T-cell (primary cell): ENCODE data around the gene CCNG1. TPM values are rescaled to one million over a fixed set of nuclear protein-coding genes. Genes with fewer than 3 reads are reported as not detected.
A peak's percentile ranks its signal among the peaks of the same experiment; 100 is the strongest.

Source experiments
- ATAC-seq, 4 experiments: fragments of 200-7000 bp in 3 of 4; fragments of 150-1000 bp in 1 of 4; cut with Tn5 transposase; replicated peaks in 1 of 4; 1 replicate in 3 of 4; 2 replicates in 1 of 4; pipeline ENCODE4 v1.10.0; 2021; ENCODE audit warnings: moderate library complexity in 3 of 4, mild to moderate bottlenecking in 2 of 4, moderate number of reproducible peaks in 1 of 4
- CTCF ChIA-PET, 2 donors: fragments of 300-600 bp; sonication (Branson Sonifier 250); formaldehyde crosslinking; loops; one replicate each; lab custom pipeline; 2022; ENCODE audit warnings: antibody characterized with exemption in 2 of 2; lab: Charles Lee
- POLR2A ChIA-PET, 2 donors: fragments of 300-600 bp; sonication (Branson Sonifier 250); formaldehyde crosslinking; loops; one replicate each; lab custom pipeline; 2022; ENCODE audit warnings: antibody characterized with exemption in 2 of 2; lab: Charles Lee
- DNase-seq, 35 experiments: peaks; one replicate each; pipeline versions ENCODE4 v3.0.0 to v3.0.0-alpha.2; 2013 to 2023
- H3K27ac ChIP-seq: one replicate; pipeline ENCODE4 v1.5.1; 2013; ENCODE audit warnings: low read length
- H3K27me3 ChIP-seq, 2 experiments: replicated peaks in 1 of 2; 1 replicate in 1 of 2; 2 replicates in 1 of 2; pipeline versions ENCODE4 v1.6.1 to v1.7.0; 2013; ENCODE audit warnings: low read length in 1 of 2, mixed read lengths in 1 of 2; ENCODE audit not compliant: control insufficient read depth in 2 of 2, insufficient read depth in 2 of 2; ENCODE audit errors: extremely low read depth in 1 of 2
- H3K36me3 ChIP-seq, 2 donors: 1 replicate in 1 of 2; 2 replicates in 1 of 2; pipeline versions ENCODE4 v1.6.1 to v1.7.0; 2013; ENCODE audit warnings: low read length in 1 of 2; ENCODE audit not compliant: control insufficient read depth in 2 of 2, insufficient read depth in 1 of 2; ENCODE audit errors: extremely low read depth in 1 of 2
- H3K4me1 ChIP-seq, 2 experiments: 1 replicate in 1 of 2; 2 replicates in 1 of 2; pipeline versions ENCODE4 v1.6.1 to v1.7.0; 2013; ENCODE audit warnings: low read length in 2 of 2, mixed read lengths in 1 of 2; ENCODE audit not compliant: insufficient read depth in 2 of 2, control insufficient read depth in 1 of 2; ENCODE audit errors: extremely low read depth in 1 of 2
- H3K4me3 ChIP-seq, 2 donors: 1 replicate in 1 of 2; 2 replicates in 1 of 2; pipeline versions ENCODE4 v1.5.1 to v1.7.0; 2013; ENCODE audit warnings: mild to moderate bottlenecking in 2 of 2, low read length in 1 of 2, moderate library complexity in 1 of 2; ENCODE audit not compliant: control insufficient read depth in 1 of 2; ENCODE audit errors: extremely low read depth in 1 of 2
- H3K9me3 ChIP-seq: 2 replicates; pipeline ENCODE4 v1.7.0; 2013
- H3K27ac Mint-ChIP-seq, 2 donors: one replicate each; pipeline ENCODE4 v1.8.0; 2020 to 2021; ENCODE audit warnings: mild to moderate bottlenecking in 2 of 2, mixed read lengths in 2 of 2
- H3K27me3 Mint-ChIP-seq, 2 donors: one replicate each; pipeline ENCODE4 v1.8.0; 2021 to 2022; ENCODE audit warnings: mixed read lengths in 2 of 2
- H3K36me3 Mint-ChIP-seq: one replicate; pipeline ENCODE4 v1.8.0; 2021; ENCODE audit warnings: mixed read lengths
- H3K4me1 Mint-ChIP-seq, 3 donors: one replicate each; pipeline ENCODE4 v1.8.0; 2020 to 2022; ENCODE audit warnings: mixed read lengths in 3 of 3, mild to moderate bottlenecking in 1 of 3
- H3K4me3 Mint-ChIP-seq, 3 donors: one replicate each; pipeline ENCODE4 v1.8.0; 2020 to 2022; ENCODE audit warnings: mild to moderate bottlenecking in 3 of 3, mixed read lengths in 3 of 3, moderate library complexity in 3 of 3
- H3K9me3 Mint-ChIP-seq, 3 donors: one replicate each; pipeline ENCODE4 v1.8.0; 2020 to 2022; ENCODE audit warnings: mixed read lengths in 3 of 3
- WGBS: methylation state at CpG from one replicate; pipeline ENCODE4 v1.1.5; 2013; ENCODE audit warnings: missing lambda C conversion rate; ENCODE audit not compliant: insufficient coverage; 5-methylcytosine and 5-hydroxymethylcytosine counted together
- total RNA-seq, 35 experiments: library from RNA in 6 of 35; stranded (reverse) in 6 of 35; fragments of 120-200 nt in 1 of 35; gene quantifications; one replicate each; pipeline versions ENCODE4 v1.2.1 to v1.2.4 and lab custom pipeline; 2013 to 2026

CCNG1 gene
- total RNA-seq, 5 donors from 2014 or later (not counting 1 experiment from before 2014, with no cell fraction given), result 108 to 129 (median 112) TPM

DNA sequence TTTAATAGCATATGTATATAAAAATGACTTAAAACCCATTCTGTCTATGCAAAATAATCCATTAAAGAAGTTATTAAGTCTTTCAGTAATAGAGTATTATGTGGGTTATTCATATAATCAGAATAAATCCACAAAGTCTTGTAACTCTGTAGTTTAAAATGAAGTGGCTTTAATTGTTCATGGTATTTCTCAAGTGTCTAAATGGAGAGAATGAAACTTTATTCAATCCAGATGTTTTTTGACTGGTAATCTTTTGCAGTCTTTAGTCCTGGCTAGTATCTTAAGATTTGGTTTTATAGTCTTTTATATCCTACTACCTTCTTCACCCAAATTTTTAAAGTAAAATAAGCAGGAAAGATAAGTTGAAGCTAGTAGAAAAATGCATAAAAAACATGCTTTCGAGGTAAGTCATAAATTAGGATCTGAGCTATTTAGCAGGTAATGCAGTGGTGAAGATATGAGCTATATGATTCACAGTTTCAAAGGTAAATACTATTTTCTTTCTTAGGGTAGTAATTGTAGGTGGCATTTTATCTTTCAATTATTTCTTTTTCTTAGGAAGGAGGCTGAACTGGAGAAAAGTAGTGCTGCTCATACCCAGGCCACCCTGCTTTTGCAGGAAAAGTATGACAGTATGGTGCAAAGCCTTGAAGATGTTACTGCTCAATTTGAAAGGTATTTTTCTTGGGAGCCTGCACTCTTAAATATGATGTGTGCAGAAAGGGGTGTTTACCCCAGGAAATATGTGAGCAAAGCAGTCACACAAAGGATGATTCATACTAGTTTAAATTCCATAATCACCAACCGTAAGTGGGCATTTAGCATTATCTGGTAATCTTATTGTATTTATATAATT, 41.0 kb downstream of the CCNG1 start:
- peak overlapping the region; percentile 8 to 20 for H3K27ac Mint-ChIP-seq

DNA sequence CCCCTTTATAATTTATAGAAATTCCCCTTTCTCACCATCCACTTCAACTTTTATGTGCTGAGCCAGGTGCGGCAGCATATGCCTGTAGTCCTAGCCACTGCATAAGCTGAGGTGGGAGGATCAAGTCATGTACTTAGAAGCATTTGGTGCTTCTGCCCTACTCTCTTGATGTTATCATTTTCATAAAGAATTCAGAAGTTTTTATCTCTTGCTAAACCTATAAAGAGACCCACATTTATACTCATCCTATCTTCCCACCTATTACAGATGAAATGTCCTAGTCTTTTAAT, 41.5 kb downstream of the CCNG1 start:
- Mint-ChIP-seq H3K36me3 (no peaks in the 10 kb centered on the region), H3K4me3 (no peak overlapping the region), H3K27me3 (no peaks in the 10 kb centered on the region), H3K27ac (no peak overlapping the region), H3K4me1 (peaks cover 0 to 13% (median 0%) of the 10 kb centered on the region in 3 donors), H3K9me3 (no peaks in the 10 kb centered on the region)
- ChIA-PET POLR2A (no interaction called here), CTCF (interaction anchor here in 1 of 2 donors (0.6 to 2.0 kb wide), 4 partner anchors 10 to 289 kb away, joined by 3 to 9 read pairs (median 3); partner anchors contain the start of gene NUDCD2)
- no peaks in the 10 kb centered on the region for H3K4me1 ChIP-seq
- no CpG with 5 or more reads among the region's 1 CpG for WGBS
- H3K36me3 ChIP-seq, result no peaks in the 10 kb centered on the region
- DNase-seq (no peak), ATAC-seq (no peak)
- no peak overlapping the region for H3K4me3 ChIP-seq
- no peak overlapping the region for H3K27ac ChIP-seq
- H3K27me3 ChIP-seq, result no peaks in the 10 kb centered on the region
- H3K9me3 ChIP-seq, result no peaks in the 10 kb centered on the region

More for the DNA sequence above, 41.0 kb downstream of the CCNG1 start:
- no CpG with 5 or more reads among the region's 2 CpGs for WGBS
- no peaks in the 10 kb centered on the region for H3K9me3 ChIP-seq
- Mint-ChIP-seq H3K36me3 (no peaks in the 10 kb centered on the region), H3K9me3 (no peaks in the 10 kb centered on the region), H3K4me3 (no peak overlapping the region), H3K4me1 (peaks cover 0 to 13% (median 1%) of the 10 kb centered on the region in 3 donors), H3K27me3 (no peaks in the 10 kb centered on the region)
- ATAC-seq (peak in 1 of 4 experiments; percentile 19), DNase-seq (no peak)
- POLR2A ChIA-PET, result no interaction called here
- H3K27me3 ChIP-seq, result no peaks in the 10 kb centered on the region
- no peak overlapping the region for H3K4me3 ChIP-seq
- H3K27ac ChIP-seq, result no peak overlapping the region
- CTCF ChIA-PET, result interaction anchor here in 1 of 2 donors (0.6 to 2.0 kb wide), 4 partner anchors 10 to 290 kb away, joined by 3 to 9 read pairs (median 3); partner anchors contain the start of gene NUDCD2
- no peaks in the 10 kb centered on the region for H3K4me1 ChIP-seq
- no peaks in the 10 kb centered on the region for H3K36me3 ChIP-seq

DNA sequence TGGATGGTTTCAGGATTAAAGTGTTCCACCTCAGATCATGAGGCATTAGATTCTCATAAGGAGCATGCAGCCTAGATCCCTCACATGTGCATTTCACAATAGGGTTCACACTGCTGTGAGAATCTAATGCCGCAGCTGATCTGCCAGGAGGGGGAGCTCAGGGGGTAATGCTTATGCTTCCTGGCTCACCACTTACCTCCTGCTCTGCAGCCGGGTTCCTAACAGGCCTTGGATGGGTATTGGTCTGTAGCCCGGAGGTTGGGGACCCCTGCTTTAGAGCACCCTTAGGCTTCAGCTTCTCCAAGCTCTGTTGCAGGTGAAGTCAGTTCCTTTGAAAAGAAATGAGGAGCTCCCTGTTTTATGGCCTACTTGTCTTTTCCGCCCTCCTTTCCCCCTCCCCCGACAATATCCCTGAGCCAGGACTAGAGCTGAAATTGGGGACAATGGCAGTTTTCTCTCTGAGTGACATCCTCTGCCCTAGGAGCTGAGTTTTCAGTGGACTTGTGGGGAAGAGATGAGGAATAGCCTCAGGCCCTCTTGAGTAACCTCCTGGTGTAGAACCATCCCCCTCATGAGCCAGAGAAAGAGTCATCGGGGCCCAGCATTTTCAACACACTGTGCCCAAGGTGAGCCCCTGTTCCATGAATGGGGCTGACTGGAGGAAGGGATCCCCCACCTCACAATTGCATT, 51.8 kb downstream of the CCNG1 start:
- POLR2A ChIA-PET, result no interaction called here
- Mint-ChIP-seq H3K27ac (no peak overlapping the region), H3K27me3 (no peaks in the 10 kb centered on the region), H3K4me1 (no peaks in the 10 kb centered on the region), H3K36me3 (no peaks in the 10 kb centered on the region), H3K4me3 (no peak overlapping the region), H3K9me3 (no peaks in the 10 kb centered on the region)
- Histone ChIP-seq H3K36me3 (no peaks in the 10 kb centered on the region), H3K27ac (no peak overlapping the region), H3K27me3 (no peaks in the 10 kb centered on the region), H3K9me3 (no peaks in the 10 kb centered on the region), H3K4me3 (no peak overlapping the region), H3K4me1 (no peaks in the 10 kb centered on the region)
- WGBS, result 100% methylated on average over 1 of the region's 6 CpGs
- ATAC-seq (peak in 2 of 4 experiments; percentile 45 to 60), DNase-seq (peak in 11 of 35 experiments; percentile 4 to 39 (median 18))
- CTCF ChIA-PET, result interaction anchor here (0.6 to 1.2 kb wide), 3 partner anchors 14 to 142 kb away, joined by 4 to 8 read pairs (median 4); no protein-coding TSS in a partner anchor

DNA sequence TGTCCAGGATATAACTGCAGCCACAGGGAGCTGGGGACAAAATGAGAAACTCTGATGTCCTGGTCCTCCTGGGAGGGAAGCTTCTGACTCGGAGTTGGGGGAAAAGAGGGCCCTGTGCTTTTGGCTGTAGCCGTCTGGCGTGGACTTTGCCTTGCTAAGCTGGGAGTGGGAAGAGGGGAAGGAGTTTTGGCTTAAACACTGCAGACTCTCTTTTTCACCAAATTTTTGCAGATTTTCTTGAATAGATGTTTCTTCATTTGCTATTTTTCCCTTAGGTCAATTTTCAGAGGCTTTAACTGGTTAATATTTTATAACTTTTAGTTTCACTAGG, 52.3 kb downstream of the CCNG1 start:
- Histone ChIP-seq H3K4me1 (no peaks in the 10 kb centered on the region), H3K27ac (no peak overlapping the region), H3K27me3 (no peaks in the 10 kb centered on the region), H3K36me3 (no peaks in the 10 kb centered on the region), H3K4me3 (no peak overlapping the region), H3K9me3 (no peaks in the 10 kb centered on the region)
- DNase-seq, result no peak
- POLR2A ChIA-PET, result interaction anchor here in 1 of 2 donors (0.7 kb wide), 1 partner anchor 15 kb away, joined by 3 read pairs; no protein-coding TSS in a partner anchor
- Mint-ChIP-seq H3K4me3 (no peak overlapping the region), H3K4me1 (no peaks in the 10 kb centered on the region), H3K27me3 (no peaks in the 10 kb centered on the region), H3K27ac (no peak overlapping the region), H3K36me3 (no peaks in the 10 kb centered on the region), H3K9me3 (no peaks in the 10 kb centered on the region)
- no peak for ATAC-seq
- WGBS, result 96% methylated on average over 3 of the region's 3 CpGs
- CTCF ChIA-PET, result interaction anchor here (0.6 to 1.2 kb wide), 3 partner anchors 14 to 143 kb away, joined by 4 to 8 read pairs (median 4); no protein-coding TSS in a partner anchor

Other genes starting within 250 kb of the CCNG1 start
- 10 to 100 TPM; 18.9 to 29.9 (median 29.3) TPM for gene NUDCD2, start 22.5 kb downstream of the CCNG1 start, total RNA-seq
- gene HMMR, start 23.0 kb downstream of the CCNG1 start, total RNA-seq, result under 1 TPM; 0.41 to 0.88 (median 0.84) TPM
- gene MAT2B, start 68.0 kb downstream of the CCNG1 start, total RNA-seq, result 100 to 1,000 TPM in 3 of 5 donors, 10 to 100 TPM in 2; 62.2 to 131 (median 115) TPM